ENCODE results near the gene CHST11. TPM values are rescaled to one million over a fixed set of nuclear protein-coding genes. Genes with fewer than 3 reads are reported as not detected.

The CHST11 gene
- total RNA-seq, 1 experiment from 2014 or later: 6.7 TPM

DNA sequence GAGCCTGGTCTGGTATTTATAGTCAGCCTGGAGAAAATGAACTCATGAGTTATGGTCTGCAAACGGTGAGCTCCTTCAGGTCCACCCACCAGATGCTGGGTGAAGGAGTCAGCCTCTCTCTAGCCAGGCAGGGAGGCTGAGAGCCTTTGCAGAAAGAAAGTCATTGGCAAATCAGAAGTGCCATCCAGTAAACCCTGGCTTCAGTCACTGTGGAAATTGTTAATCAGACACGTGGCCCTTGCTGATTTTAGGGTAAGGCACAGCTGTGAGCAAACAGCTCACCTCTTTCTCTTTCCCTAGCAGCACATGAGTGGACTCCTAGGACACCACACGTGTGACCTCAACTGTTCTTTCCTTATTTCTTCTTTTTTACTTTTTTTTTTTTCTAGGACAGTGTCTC, 44.9 kb downstream of the CHST11 start:
- H3K9me3 Mint-ChIP-seq: no peaks in the 10 kb centered on the region
- Histone ChIP-seq H4K8ac (replicated peaks; ENCODE audit: insufficient read length, low read depth, low read length) (no peak overlapping the region), H2BK15ac (ENCODE audit: low read depth, low read length) (no peak overlapping the region), H3K23me2 (ENCODE audit: insufficient read length, low read depth, low read length, poor library complexity, severe bottlenecking) (no peaks in the 10 kb centered on the region), H2AK5ac (ENCODE audit: insufficient read length, low read length) (no peak overlapping the region), H3T11ph (ENCODE audit: low read length) (no peak overlapping the region), H3K27ac (ENCODE audit: insufficient read length, low read depth, low read length) (no peak overlapping the region), H3K56ac (ENCODE audit: insufficient read length, low read depth, low read length) (no peak overlapping the region), H3K79me1 (ENCODE audit: insufficient read depth, low read depth, low read length, poor library complexity, severe bottlenecking) (no peaks in the 10 kb centered on the region), H2BK120ac (ENCODE audit: low read depth, low read length, poor library complexity, severe bottlenecking) (no peak overlapping the region), H4K91ac (ENCODE audit: insufficient read length, low read depth, low read length) (no peak overlapping the region), H3K14ac (ENCODE audit: insufficient read depth, low read length) (no peak overlapping the region), H4K5ac (ENCODE audit: insufficient read length, low read depth, low read length) (no peak overlapping the region), H3K27me3 (ENCODE audit: insufficient read depth, low read length) (no peaks in the 10 kb centered on the region), H3K18ac (ENCODE audit: insufficient read length, low read depth, low read length) (no peak overlapping the region), H2BK12ac (ENCODE audit: insufficient read length, low read depth, low read length) (no peak overlapping the region), H2BK20ac (ENCODE audit: low read depth, low read length, poor library complexity, severe bottlenecking) (no peak overlapping the region), H3K9ac (ENCODE audit: extremely low read depth, insufficient read length, low read length) (no peak overlapping the region), H3K4ac (ENCODE audit: low read depth, low read length) (no peak overlapping the region), H4K20me1 (ENCODE audit: control insufficient read depth, insufficient read depth, insufficient read length) (no peaks in the 10 kb centered on the region), H2AFZ (ENCODE audit: low read length) (no peak overlapping the region), H3K9me3 (ENCODE audit: control insufficient read depth, low read depth, low read length) (no peaks in the 10 kb centered on the region), H3K4me1 (ENCODE audit: insufficient read depth, low read length) (0 out of 2 replicates have a peak, but pooled peaks cover 3% of the 10 kb centered on the region), H3K79me2 (ENCODE audit: insufficient read depth, low read length) (no peaks in the 10 kb centered on the region), H2BK5ac (ENCODE audit: insufficient read length, low read length) (no peak overlapping the region), H3K23ac (ENCODE audit: insufficient read length, low read depth, low read length) (no peak overlapping the region), H3K4me2 (ENCODE audit: insufficient read depth, insufficient read length, low read length) (no peak overlapping the region)
- TF ChIP-seq, protein P1, sequence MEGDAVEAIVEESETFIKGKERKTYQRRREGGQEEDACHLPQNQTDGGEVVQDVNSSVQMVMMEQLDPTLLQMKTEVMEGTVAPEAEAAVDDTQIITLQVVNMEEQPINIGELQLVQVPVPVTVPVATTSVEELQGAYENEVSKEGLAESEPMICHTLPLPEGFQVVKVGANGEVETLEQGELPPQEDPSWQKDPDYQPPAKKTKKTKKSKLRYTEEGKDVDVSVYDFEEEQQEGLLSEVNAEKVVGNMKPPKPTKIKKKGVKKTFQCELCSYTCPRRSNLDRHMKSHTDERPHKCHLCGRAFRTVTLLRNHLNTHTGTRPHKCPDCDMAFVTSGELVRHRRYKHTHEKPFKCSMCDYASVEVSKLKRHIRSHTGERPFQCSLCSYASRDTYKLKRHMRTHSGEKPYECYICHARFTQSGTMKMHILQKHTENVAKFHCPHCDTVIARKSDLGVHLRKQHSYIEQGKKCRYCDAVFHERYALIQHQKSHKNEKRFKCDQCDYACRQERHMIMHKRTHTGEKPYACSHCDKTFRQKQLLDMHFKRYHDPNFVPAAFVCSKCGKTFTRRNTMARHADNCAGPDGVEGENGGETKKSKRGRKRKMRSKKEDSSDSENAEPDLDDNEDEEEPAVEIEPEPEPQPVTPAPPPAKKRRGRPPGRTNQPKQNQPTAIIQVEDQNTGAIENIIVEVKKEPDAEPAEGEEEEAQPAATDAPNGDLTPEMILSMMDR (conservative IDR thresholded peaks at IDR 0.05): no peak
- no peak for DNase-seq
- peaks cover 36 to 55% of the 10 kb centered on the region in 2 experiments for H3K4me1 Mint-ChIP-seq
- H3K36me3 Mint-ChIP-seq (ENCODE audit: insufficient read depth in 1 of 3, low read depth in 3 of 3): no peaks in the 10 kb centered on the region
- no peak overlapping the region for H3K4me3 Mint-ChIP-seq
- H3K27me3 Mint-ChIP-seq (ENCODE audit: low read depth): no peaks in the 10 kb centered on the region; the same call in 1 of the 2 replicates
- no CpG with 5 or more reads among the region's 3 CpGs for WGBS (ENCODE audit: extremely low coverage, insufficient read length, low lambda C conversion rate)
- H3K27ac Mint-ChIP-seq: no peak overlapping the region
